GM12874 (cell line): ENCODE results near the gene CLEC16A.

Source experiments
- TF ChIP-seq, protein P1 (sequence below): IDR thresholded peaks from 2 replicates; pipeline ENCODE4 v1.5.1; 2011; ENCODE audit warnings: low read depth, mild to moderate bottlenecking, control low read depth, low read length, moderate library complexity; ENCODE audit not compliant: insufficient read depth

Gene CLEC16A

DNA sequence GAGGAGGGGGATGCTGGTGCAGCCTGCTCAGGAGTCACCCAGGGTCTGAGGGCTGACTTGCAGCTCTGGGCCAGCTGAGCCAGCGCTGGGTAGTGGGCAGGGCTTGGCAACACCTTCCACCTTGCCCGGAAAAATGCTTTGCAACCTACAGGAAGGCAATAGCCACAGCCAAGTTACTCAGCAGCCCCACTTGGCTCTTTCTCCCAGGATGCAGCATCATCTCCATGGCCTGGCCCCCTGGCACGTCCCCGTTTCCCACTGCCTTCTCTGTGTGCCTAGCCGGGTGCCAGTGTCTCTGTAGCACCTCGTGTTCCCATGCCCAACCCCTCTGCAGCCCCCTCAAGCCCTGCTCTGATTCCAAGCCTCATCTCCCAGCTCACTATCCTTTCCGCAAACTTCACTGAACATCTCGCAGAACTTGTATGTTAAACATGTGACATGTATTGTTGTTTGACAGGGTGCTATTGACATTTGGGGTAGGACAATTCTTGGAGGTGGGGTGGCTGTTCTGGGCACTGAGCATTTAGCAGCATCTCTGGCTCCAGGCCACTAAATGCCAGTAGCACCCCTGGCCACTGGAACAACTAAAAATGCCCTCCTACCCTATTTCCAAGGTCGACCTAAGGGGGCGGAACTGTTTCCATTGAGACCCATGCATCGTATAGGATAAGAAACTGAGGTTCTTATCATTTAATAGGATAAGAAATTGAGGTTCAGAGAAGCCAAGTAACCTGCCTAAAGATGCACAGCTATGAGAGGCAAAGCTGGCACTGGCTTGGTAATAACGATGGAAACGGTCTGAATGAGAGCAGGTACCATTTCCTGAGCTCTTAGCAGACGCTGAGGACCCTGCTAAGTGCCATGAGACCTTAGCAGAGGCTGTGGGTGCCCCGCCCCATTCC is 14.3 kb upstream of the CLEC16A start:
- TF ChIP-seq, protein P1, sequence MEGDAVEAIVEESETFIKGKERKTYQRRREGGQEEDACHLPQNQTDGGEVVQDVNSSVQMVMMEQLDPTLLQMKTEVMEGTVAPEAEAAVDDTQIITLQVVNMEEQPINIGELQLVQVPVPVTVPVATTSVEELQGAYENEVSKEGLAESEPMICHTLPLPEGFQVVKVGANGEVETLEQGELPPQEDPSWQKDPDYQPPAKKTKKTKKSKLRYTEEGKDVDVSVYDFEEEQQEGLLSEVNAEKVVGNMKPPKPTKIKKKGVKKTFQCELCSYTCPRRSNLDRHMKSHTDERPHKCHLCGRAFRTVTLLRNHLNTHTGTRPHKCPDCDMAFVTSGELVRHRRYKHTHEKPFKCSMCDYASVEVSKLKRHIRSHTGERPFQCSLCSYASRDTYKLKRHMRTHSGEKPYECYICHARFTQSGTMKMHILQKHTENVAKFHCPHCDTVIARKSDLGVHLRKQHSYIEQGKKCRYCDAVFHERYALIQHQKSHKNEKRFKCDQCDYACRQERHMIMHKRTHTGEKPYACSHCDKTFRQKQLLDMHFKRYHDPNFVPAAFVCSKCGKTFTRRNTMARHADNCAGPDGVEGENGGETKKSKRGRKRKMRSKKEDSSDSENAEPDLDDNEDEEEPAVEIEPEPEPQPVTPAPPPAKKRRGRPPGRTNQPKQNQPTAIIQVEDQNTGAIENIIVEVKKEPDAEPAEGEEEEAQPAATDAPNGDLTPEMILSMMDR = no peak

DNA sequence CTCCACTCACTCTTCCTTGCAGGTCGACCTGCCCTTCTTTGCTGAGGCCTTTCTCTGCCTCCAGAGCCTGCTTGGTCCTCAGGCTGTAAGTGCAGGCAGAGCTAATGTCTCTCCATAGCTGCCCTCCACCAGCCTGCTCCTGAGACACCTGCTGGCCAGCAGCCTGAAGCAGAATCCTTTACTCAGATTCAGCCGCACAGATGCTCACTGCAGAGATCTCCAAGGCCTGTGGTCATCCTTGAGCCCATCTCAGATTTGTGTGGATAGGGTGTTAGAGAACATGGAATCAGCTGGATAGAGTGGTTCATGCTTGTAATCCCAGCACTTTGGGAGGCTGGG is 13.6 kb upstream of the CLEC16A start:
- TF ChIP-seq, protein P1 = peak; percentile 28; the same call in 1 of the 2 replicates

DNA sequence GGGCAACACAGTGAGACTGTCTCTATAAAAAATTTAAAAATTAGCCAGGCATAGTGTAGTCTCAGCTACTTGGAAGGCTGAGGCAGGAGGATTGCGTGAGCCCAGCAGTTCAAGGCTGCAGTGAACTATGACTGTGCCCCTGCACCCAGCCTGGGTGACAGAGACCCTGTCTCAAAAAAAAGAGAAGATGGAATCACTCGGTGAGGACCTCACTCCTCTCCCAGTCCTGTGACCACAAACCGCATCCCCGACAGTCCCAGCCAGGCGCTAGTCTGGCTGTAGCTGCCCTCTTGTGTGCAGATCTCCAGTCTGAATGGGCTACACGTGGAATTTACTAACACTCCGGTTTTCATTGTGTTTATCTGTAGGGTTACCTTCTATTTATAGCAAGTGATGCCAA is 13.2 kb upstream of the CLEC16A start:
- TF ChIP-seq, protein P1 = no peak

DNA sequence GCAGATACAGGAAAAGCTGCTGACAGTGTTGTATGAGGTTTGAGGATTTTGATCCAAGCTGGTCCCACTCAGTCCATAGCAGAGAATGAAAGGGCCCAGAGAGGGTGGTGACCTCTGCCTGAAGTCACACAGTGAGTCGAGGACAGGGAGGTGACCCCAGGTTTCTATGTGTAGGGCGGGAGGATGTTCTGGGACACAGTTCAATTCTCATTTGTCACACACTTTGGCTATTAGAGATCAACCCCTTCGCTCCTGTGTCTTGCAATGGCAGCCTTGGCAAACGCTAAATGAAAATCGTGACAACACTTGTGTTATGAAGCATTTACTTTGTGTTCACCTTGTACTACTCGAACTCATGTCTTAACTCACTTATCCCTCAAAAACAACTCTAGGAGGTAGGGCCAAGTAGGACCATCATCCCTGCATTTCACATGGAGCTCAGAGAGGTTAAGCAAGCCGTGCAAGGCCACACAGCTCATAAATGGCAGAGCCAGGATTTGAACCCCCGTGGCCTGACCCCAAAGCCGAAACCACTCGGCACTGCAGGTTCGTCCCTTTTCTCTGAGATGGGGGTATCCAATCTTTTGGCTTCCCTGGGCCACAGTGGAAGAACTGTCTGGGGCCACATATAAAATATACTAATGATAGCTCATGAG is 12.3 kb upstream of the CLEC16A start:
- TF ChIP-seq, protein P1 = no peak

DNA sequence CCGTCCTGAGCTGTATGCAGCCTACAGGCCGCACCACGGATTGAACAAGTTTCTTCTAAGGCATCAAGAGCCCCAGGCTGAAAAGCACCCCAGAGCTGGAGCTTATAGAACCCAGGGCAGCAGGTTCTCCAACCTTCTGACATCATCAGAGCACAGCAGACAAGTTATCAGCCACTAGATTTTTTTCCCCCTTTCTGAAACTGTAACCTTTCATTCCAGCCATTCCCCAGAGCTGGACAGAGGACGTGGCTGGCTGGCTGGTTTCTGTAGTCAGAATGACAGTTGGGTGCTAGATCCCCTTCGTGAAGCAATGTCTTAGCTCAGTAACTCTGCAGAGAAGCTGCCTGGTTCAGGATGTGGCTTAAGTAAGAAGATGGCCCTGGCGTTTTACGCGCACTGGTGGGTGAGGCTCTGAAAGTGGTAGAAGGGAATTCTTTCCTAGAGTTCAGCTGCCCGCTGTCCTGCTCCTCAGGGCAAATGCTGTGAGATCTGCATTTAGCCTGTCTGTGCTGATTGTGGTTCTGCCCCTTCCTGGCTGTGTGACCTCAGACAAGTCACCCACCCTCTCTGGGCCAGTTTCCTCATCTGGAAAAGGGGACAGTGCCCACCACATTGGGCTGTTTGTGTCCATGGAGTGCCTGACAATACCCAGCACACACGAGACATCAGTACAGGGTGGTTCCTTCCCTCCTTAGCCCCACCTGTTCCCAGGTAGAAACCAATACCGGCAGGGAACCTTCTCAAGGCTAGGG is 11.2 kb upstream of the CLEC16A start:
- TF ChIP-seq, protein P1 = no peak

DNA sequence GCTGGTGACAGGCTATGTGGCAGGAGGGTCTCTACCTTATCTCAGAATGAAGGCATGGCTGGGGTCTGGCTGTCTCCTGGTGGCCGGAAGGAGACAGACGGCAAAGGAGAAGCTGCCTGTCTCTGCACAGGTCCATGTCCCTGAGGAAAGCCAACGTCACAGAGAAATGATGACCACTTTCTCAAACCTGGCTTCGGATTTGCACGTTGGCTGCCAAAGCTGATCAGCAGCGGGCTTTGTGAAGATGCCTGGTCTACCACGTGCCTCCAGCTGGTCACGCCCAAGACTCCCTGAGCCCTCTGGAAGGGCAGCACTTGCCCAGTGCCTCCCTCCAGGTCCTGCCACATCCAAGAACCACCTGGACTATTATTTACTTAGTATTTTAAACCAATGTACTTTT is 10.5 kb upstream of the CLEC16A start:
- TF ChIP-seq, protein P1 = no peak

DNA sequence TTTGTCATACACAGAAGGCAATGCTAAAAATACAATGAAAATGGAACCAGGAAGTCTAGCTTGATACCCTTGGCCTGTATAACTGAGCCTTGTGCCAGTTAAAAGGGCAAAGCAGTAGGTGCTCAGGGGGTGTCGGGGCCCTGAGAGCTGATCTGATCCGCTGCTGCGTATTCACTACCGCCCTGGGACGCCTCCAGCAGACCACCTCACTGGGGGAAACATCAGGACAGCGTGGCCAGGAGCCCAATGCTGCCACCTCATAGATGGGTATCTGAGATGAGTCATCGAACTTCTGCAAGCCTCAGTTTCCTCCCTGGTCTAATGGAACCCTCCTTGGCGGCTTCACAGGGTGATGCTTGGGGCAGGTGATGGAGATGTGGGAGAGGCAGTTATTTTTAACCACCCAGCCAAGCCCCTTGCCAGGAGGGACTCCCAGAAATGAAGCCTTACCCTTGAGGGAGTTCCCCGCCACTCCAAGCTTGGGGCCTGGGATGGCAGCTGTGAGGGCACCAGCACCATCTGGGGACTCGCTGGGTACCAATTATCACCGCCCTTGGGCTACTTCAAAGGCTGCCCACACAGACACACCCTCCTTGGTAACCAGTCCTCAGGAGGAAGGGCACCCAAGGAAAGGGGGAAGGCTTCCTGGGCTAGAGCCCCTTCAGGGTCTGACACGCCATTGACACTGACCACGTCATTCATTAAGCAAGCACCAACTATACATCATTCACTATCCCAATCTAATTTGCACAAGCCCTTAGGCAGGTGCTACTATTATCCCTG is 9.8 kb upstream of the CLEC16A start:
- TF ChIP-seq, protein P1 = no peak
